ENCODE results near the gene GPR108. TPM values are rescaled to one million over a fixed set of nuclear protein-coding genes. Genes with fewer than 3 reads are reported as not detected.

Gene GPR108
- total RNA-seq, 1 donor from 2014 or later: 72.8 TPM

- Mint-ChIP-seq H3K4me1 (ENCODE audit: low read depth) (no peaks in the 10 kb centered on the region), H3K9me3 (ENCODE audit: low read depth) (no peaks in the 10 kb centered on the region), H3K36me3 (ENCODE audit: insufficient read depth) (no peaks in the 10 kb centered on the region), H3K4me3 (ENCODE audit: low read depth) (no peak overlapping the region), H3K27ac (no peak overlapping the region), H3K27me3 (peaks cover 31% of the 10 kb centered on the region)
- TF ChIP-seq CTCF (IDR thresholded peaks at IDR 0.05; ENCODE audit: unreplicated experiment): no peak
- DNase-seq (ENCODE audit: low spot score, unreplicated experiment): no peak
Observed at GRCh38 chr19:6705931-6706632, 31.3 kb downstream of the GPR108 start.

- no peak for DNase-seq (ENCODE audit: low spot score, unreplicated experiment)
- H3K4me1 Mint-ChIP-seq (ENCODE audit: low read depth): no peaks in the 10 kb centered on the region
- H3K9me3 Mint-ChIP-seq (ENCODE audit: low read depth): no peaks in the 10 kb centered on the region
- H3K36me3 Mint-ChIP-seq (ENCODE audit: insufficient read depth): no peaks in the 10 kb centered on the region
- no peak overlapping the region for H3K27ac Mint-ChIP-seq
- TF ChIP-seq CTCF (IDR thresholded peaks at IDR 0.05; ENCODE audit: unreplicated experiment): no peak
- no peak overlapping the region for H3K4me3 Mint-ChIP-seq (ENCODE audit: low read depth)
- H3K27me3 Mint-ChIP-seq: no peaks in the 10 kb centered on the region
Observed at GRCh38 chr19:6700586-6701316, 36.6 kb downstream of the GPR108 start.

GRCh38 chr19:6699935-6700334, 37.4 kb downstream of the GPR108 start:
- no peak for TF ChIP-seq CTCF (IDR thresholded peaks at IDR 0.05; ENCODE audit: unreplicated experiment)
- Mint-ChIP-seq H3K36me3 (ENCODE audit: insufficient read depth) (no peaks in the 10 kb centered on the region), H3K27me3 (no peaks in the 10 kb centered on the region)

GRCh38 chr19:6697291-6697690, 40.1 kb downstream of the GPR108 start:
- Mint-ChIP-seq H3K4me1 (ENCODE audit: low read depth) (no peaks in the 10 kb centered on the region), H3K36me3 (ENCODE audit: insufficient read depth) (no peaks in the 10 kb centered on the region), H3K4me3 (ENCODE audit: low read depth) (no peak overlapping the region), H3K9me3 (ENCODE audit: low read depth) (no peaks in the 10 kb centered on the region), H3K27me3 (no peaks in the 10 kb centered on the region), H3K27ac (no peak overlapping the region)
- no peak for DNase-seq (ENCODE audit: low spot score, unreplicated experiment)
- no peak for TF ChIP-seq CTCF (IDR thresholded peaks at IDR 0.05; ENCODE audit: unreplicated experiment)

More at GRCh38 chr19:6699935-6700334, 37.4 kb downstream of the GPR108 start:
- Mint-ChIP-seq H3K9me3 (ENCODE audit: low read depth) (no peaks in the 10 kb centered on the region), H3K4me3 (ENCODE audit: low read depth) (no peak overlapping the region), H3K4me1 (ENCODE audit: low read depth) (no peaks in the 10 kb centered on the region), H3K27ac (no peak overlapping the region)
- no peak for DNase-seq (ENCODE audit: low spot score, unreplicated experiment)

- Mint-ChIP-seq H3K4me3 (ENCODE audit: low read depth) (no peak overlapping the region), H3K9me3 (ENCODE audit: low read depth) (no peaks in the 10 kb centered on the region), H3K36me3 (ENCODE audit: insufficient read depth) (no peaks in the 10 kb centered on the region), H3K27ac (no peak overlapping the region), H3K4me1 (ENCODE audit: low read depth) (no peaks in the 10 kb centered on the region), H3K27me3 (no peaks in the 10 kb centered on the region)
- DNase-seq (ENCODE audit: low spot score, unreplicated experiment): no peak
- TF ChIP-seq CTCF (IDR thresholded peaks at IDR 0.05; ENCODE audit: unreplicated experiment): no peak
Observed at GRCh38 chr19:6696239-6696820, 41.0 kb downstream of the GPR108 start.

Data from progenitor cell of endocrine pancreas (in vitro differentiated cells).